Measurements from ENCODE around the gene IWS1. TPM values are rescaled to one million over a fixed set of nuclear protein-coding genes. Genes with fewer than 3 reads are reported as not detected.

Gene IWS1
- total and polyA plus RNA-seq, 4 donors = 20.3 to 64.5 (median 32.6) TPM

GRCh38 chr2:127562936-127563335 is 36.6 kb upstream of the IWS1 start:
- Histone ChIP-seq H3K27ac (ENCODE audit: low read depth in 1 of 2, low read length in 1 of 2) (no peak overlapping the region), H3K9ac (ENCODE audit: insufficient read depth in 1 of 2, low read length in 2 of 2) (no peak overlapping the region), H3K4me1 (ENCODE audit: control insufficient read depth in 5 of 5, insufficient read depth in 5 of 5, low read length in 5 of 5) (no peaks in the 10 kb centered on the region), H3K27me3 (ENCODE audit: control insufficient read depth in 3 of 3, insufficient read depth in 3 of 3, low read length in 2 of 3) (no peaks in the 10 kb centered on the region), H3K36me3 (ENCODE audit: control insufficient read depth in 4 of 4, insufficient read depth in 4 of 4, low read length in 4 of 4) (no peaks in the 10 kb centered on the region), H3K9me3 (ENCODE audit: control insufficient read depth in 4 of 4, insufficient read depth in 3 of 4, low read length in 3 of 4) (peaks cover 0 to 7% (median 0%) of the 10 kb centered on the region in 4 donors), H3K4me3 (no peak overlapping the region)
- no peak for TF ChIP-seq CTCF (IDR thresholded peaks at IDR 0.05; ENCODE audit: control extremely low read depth, extremely low read depth)
- WGBS, 2 donors = 37 to 73% methylated on average over 2 of the region's 2 CpGs
- no peak for DNase-seq
- ATAC-seq (ENCODE audit: insufficient read depth, low FRiP score) = no peak

- no peak for TF ChIP-seq CTCF (IDR thresholded peaks at IDR 0.05; ENCODE audit: control extremely low read depth, extremely low read depth)
- DNase-seq = no peak
- WGBS, 2 donors = 90 to 91% methylated on average over 8 of the region's 8 CpGs
These were observed 35.1 kb upstream of the IWS1 start for GRCh38 chr2:127561371-127561770.

GRCh38 chr2:127560931-127561280 is 34.6 kb upstream of the IWS1 start:
- DNase-seq (no peak), ATAC-seq (ENCODE audit: insufficient read depth, low FRiP score) (no peak)
- no peaks in the 10 kb centered on the region for H3K4me1 ChIP-seq (ENCODE audit: control insufficient read depth in 5 of 5, insufficient read depth in 5 of 5, low read length in 5 of 5)
- no peaks in the 10 kb centered on the region for H3K27me3 ChIP-seq (ENCODE audit: control insufficient read depth in 3 of 3, insufficient read depth in 3 of 3, low read length in 2 of 3)
- 92 to 93% methylated on average over 5 of the region's 5 CpGs for WGBS, 2 donors
- TF ChIP-seq CTCF (IDR thresholded peaks at IDR 0.05; ENCODE audit: control extremely low read depth, extremely low read depth) = no peak
- H3K9ac ChIP-seq (ENCODE audit: insufficient read depth in 1 of 2, low read length in 2 of 2) = no peak overlapping the region
- no peak overlapping the region for H3K4me3 ChIP-seq
- H3K27ac ChIP-seq (ENCODE audit: low read depth in 1 of 2, low read length in 1 of 2) = no peak overlapping the region
- H3K36me3 ChIP-seq (ENCODE audit: control insufficient read depth in 4 of 4, insufficient read depth in 4 of 4, low read length in 4 of 4) = no peaks in the 10 kb centered on the region
- peaks cover 0 to 5% (median 0%) of the 10 kb centered on the region in 4 donors for H3K9me3 ChIP-seq (ENCODE audit: control insufficient read depth in 4 of 4, insufficient read depth in 3 of 4, low read length in 3 of 4)

More at GRCh38 chr2:127561371-127561770, 35.1 kb upstream of the IWS1 start:
- ATAC-seq (ENCODE audit: insufficient read depth, low FRiP score) = no peak
- Histone ChIP-seq H3K9ac (ENCODE audit: insufficient read depth in 1 of 2, low read length in 2 of 2) (no peak overlapping the region), H3K36me3 (ENCODE audit: control insufficient read depth in 4 of 4, insufficient read depth in 4 of 4, low read length in 4 of 4) (no peaks in the 10 kb centered on the region), H3K4me3 (no peak overlapping the region), H3K27ac (ENCODE audit: low read depth in 1 of 2, low read length in 1 of 2) (no peak overlapping the region), H3K4me1 (ENCODE audit: control insufficient read depth in 5 of 5, insufficient read depth in 5 of 5, low read length in 5 of 5) (no peaks in the 10 kb centered on the region), H3K9me3 (ENCODE audit: control insufficient read depth in 4 of 4, insufficient read depth in 3 of 4, low read length in 3 of 4) (peaks cover 0 to 5% (median 0%) of the 10 kb centered on the region in 4 donors), H3K27me3 (ENCODE audit: control insufficient read depth in 3 of 3, insufficient read depth in 3 of 3, low read length in 2 of 3) (no peaks in the 10 kb centered on the region)

Data from lung (tissue), 12 donors.